HepG2 (cell line): ENCODE measurements around the gene CSF1R. TPM values are rescaled to one million over a fixed set of nuclear protein-coding genes. Genes with fewer than 3 reads are reported as not detected.
"Not testable (repeated sequence)": the region's sequence is repeated elsewhere in the genome, so short reads cannot be mapped to it uniquely, and the experiment has no call there.

Experiments
- ATAC-seq: fragments of 200-7000 bp; cut with Tn5 transposase; 3 replicates; pipeline ENCODE4 v1.9.1; 2020; ENCODE audit warnings: mild to moderate bottlenecking, moderate library complexity
- BruUV-seq: library from RNA; stranded (reverse); fragments of 400-500 nt; replicated peaks from 2 replicates; lab custom pipeline; 2021; lab: Mats Ljungman, UMichigan
- CTCF ChIA-PET: fragments of 300-600 bp; formaldehyde crosslinking; extraction: SDS; loops from one replicate; lab custom pipeline; 2021; ENCODE audit warnings: low total read pairs, inconsistent platforms, low intra/inter-chr PET ratio; lab: Yijun Ruan, JAX
- POLR2A ChIA-PET: fragments of 350-600 bp; sonication (Branson Sonifier 250); formaldehyde crosslinking; loops from one replicate; lab custom pipeline; 2020; ENCODE audit warnings: antibody characterized with exemption, inconsistent platforms; lab: Yijun Ruan, JAX
- DNase-seq: peaks from one replicate; pipeline ENCODE4 v3.0.0-alpha.2; 2015; ENCODE audit warnings: low spot score
- FAIRE-seq: peaks from 3 replicates; lab custom pipeline; 2011; peaks lifted over from hg19 to GRCh38; lab: Jason Lieb, UNC
- H2AFZ ChIP-seq: one replicate; pipeline ENCODE4 v1.6.1; 2011; ENCODE audit warnings: low read length, inconsistent platforms
- H3K27ac ChIP-seq: fragments of 300-600 bp; 3 replicates; pipeline ENCODE4 v1.8.0; 2011; ENCODE audit warnings: mixed run types, mild to moderate bottlenecking, mixed read lengths, low read length, inconsistent platforms; ENCODE audit not compliant: insufficient read depth; ENCODE audit errors: extremely low read length
- H3K27me3 ChIP-seq, 2 experiments: fragments of 200-600 bp in 1 of 2; 2 replicates in 1 of 2; 3 replicates in 1 of 2; pipeline versions ENCODE4 v1.6.0 to v1.8.0; 2011; ENCODE audit warnings: low read length in 2 of 2, mild to moderate bottlenecking in 2 of 2, moderate library complexity in 2 of 2, inconsistent platforms in 1 of 2; ENCODE audit not compliant: insufficient read depth in 2 of 2, control insufficient read depth in 1 of 2
- H3K36me3 ChIP-seq, 2 experiments: fragments of 200-600 bp in 1 of 2; replicated peaks in 1 of 2; 2 replicates in 1 of 2; 3 replicates in 1 of 2; pipeline versions ENCODE4 v1.5.1 to v1.8.0; 2011; ENCODE audit warnings: low read length in 2 of 2, inconsistent platforms in 1 of 2; ENCODE audit not compliant: insufficient read depth in 2 of 2, control insufficient read depth in 1 of 2
- H3K4me1 ChIP-seq: 2 replicates; pipeline ENCODE4 v1.5.1; 2012; ENCODE audit warnings: low read length, inconsistent platforms; ENCODE audit not compliant: insufficient read depth
- H3K4me2 ChIP-seq: 2 replicates; pipeline ENCODE4 v1.6.0; 2011; ENCODE audit warnings: low read depth, low read length, inconsistent platforms
- H3K4me3 ChIP-seq, 3 experiments: fragments of 200-600 bp in 1 of 3; sonication (generic), shearing (Covaris generic) in 1 of 3; replicated peaks in 1 of 3; 2 replicates each; pipeline ENCODE4 v1.5.1; 2011 to 2016; ENCODE audit warnings: low read length in 3 of 3, inconsistent platforms in 2 of 3, low read depth in 2 of 3, mild to moderate bottlenecking in 2 of 3, control low read depth in 1 of 3, mixed read lengths in 1 of 3; ENCODE audit not compliant: insufficient read depth in 1 of 3
- H3K79me2 ChIP-seq: one replicate; pipeline ENCODE4 v1.6.1; 2011; ENCODE audit warnings: low read length, inconsistent platforms; ENCODE audit not compliant: insufficient read depth
- H3K9ac ChIP-seq: 2 replicates; pipeline ENCODE4 v1.6.0; 2011; ENCODE audit warnings: mild to moderate bottlenecking, low read depth, low read length, inconsistent platforms; ENCODE audit not compliant: insufficient read depth
- H3K9me3 ChIP-seq: 2 replicates; pipeline ENCODE4 v1.5.1; 2012; ENCODE audit warnings: mild to moderate bottlenecking, low read length
- H4K20me1 ChIP-seq: 2 replicates; pipeline ENCODE4 v1.6.0; 2011; ENCODE audit warnings: inconsistent platforms, mild to moderate bottlenecking, low read length, moderate library complexity; ENCODE audit not compliant: insufficient read depth
- CHD2 ChIP-seq: IDR thresholded peaks from 2 replicates; pipeline ENCODE4 v1.6.1; 2011; ENCODE audit warnings: low read depth, low read length, improper control_type of control experiment
- HNRNPUL1 ChIP-seq: fragments of 200-400 bp; formaldehyde crosslinking; IDR thresholded peaks from 2 replicates; pipeline ENCODE4 v1.6.1; 2017; ENCODE audit warnings: low read depth, mild to moderate bottlenecking, low read length, moderate library complexity
- KDM2A ChIP-seq: sonication (generic); formaldehyde crosslinking; IDR thresholded peaks from 2 replicates; pipeline ENCODE4 v1.4.0; 2020; ENCODE audit warnings: low read depth, missing genetic modification reagents, borderline replicate concordance
- MAF1 ChIP-seq: sonication (generic); formaldehyde crosslinking; IDR thresholded peaks from 2 replicates; pipeline ENCODE4 v1.5.0; 2020; ENCODE audit warnings: missing genetic modification reagents, borderline replicate concordance
- NFYB ChIP-seq: sonication (generic); formaldehyde crosslinking; IDR thresholded peaks from 2 replicates; pipeline ENCODE4 v1.4.0; 2020; ENCODE audit warnings: missing genetic modification reagents
- STAG1 ChIP-seq: sonication (generic); formaldehyde crosslinking; IDR thresholded peaks from 2 replicates; pipeline ENCODE4 v1.4.0; 2020; ENCODE audit warnings: missing genetic modification reagents
- TBL1XR1 ChIP-seq: fragments of 150-350 bp; IDR thresholded peaks from 2 replicates; pipeline ENCODE4 v1.6.1; 2014; ENCODE audit warnings: borderline replicate concordance, low read length; ENCODE audit not compliant: partially characterized antibody
- ZNF563 ChIP-seq: sonication (generic); formaldehyde crosslinking; IDR thresholded peaks from 2 replicates; pipeline ENCODE4 v1.8.0; 2022; ENCODE audit warnings: mild to moderate bottlenecking, moderate library complexity, missing genetic modification reagents
- ZNF737 ChIP-seq: sonication (generic); formaldehyde crosslinking; IDR thresholded peaks from 2 replicates; pipeline ENCODE4 v1.5.0; 2020; ENCODE audit warnings: missing genetic modification reagents, mild to moderate bottlenecking, borderline replicate concordance
- WGBS: methylation state at CpG from one replicate; pipeline ENCODE4 v1.1.6; 2017; ENCODE audit warnings: low lambda C conversion rate; 5-methylcytosine and 5-hydroxymethylcytosine counted together
- in situ Hi-C: cut with HindIII; loops from 2 replicates; pipeline ENCODE4 v1.10.0; 2017; ENCODE audit warnings: low pct_unique_long_range_greater_than_20kb; ENCODE audit not compliant: extremely low pct_ligation_motif_present
- intact Hi-C: fragments of 100-400 bp; cut with micrococcal nuclease; formaldehyde crosslinking; loops from one replicate; pipeline ENCODE4 v1.10.0; 2022; ENCODE audit not compliant: unreplicated experiment
- polyA plus RNA-seq, 8 experiments: library from polyadenylated mRNA; depleted of rRNA in 3 of 8; stranded (reverse) in 7 of 8; unstranded in 1 of 8; fragments of >200 nt; fragmentation: Illumina TruSeq in 4 of 8; extraction: Trizol in 4 of 8; gene quantifications; 2 replicates each; pipeline versions ENCODE4 v1.2.1 to v1.2.3, GENCODE V29; 2011 to 2016; ENCODE audit warnings: low read depth in 4 of 8, missing spikeins in 1 of 8, mixed read lengths in 1 of 8; ENCODE audit not compliant: insufficient read depth in 1 of 8
- total RNA-seq, 5 experiments: library from RNA; depleted of rRNA; stranded (reverse); fragments of >200 nt; fragmentation: Illumina TruSeq; extraction: Trizol; gene quantifications; 2 replicates each; pipeline ENCODE4 v1.2.3, GENCODE V29; 2016; ENCODE audit warnings: low read depth in 1 of 5
- TF ChIP-seq, protein P1 (sequence below): IDR thresholded peaks from 2 replicates; pipeline ENCODE4 v1.6.1; 2018; ENCODE audit warnings: missing genetic modification reagents, mild to moderate bottlenecking, missing compliant biosample characterization
- TF ChIP-seq, protein P2 (sequence below): sonication (generic); formaldehyde crosslinking; conservative IDR thresholded peaks from 2 replicates; pipeline ENCODE4 v1.8.0; 2022; ENCODE audit warnings: mild to moderate bottlenecking, moderate library complexity, missing genetic modification reagents
- TF ChIP-seq, protein P3 (sequence below): sonication (generic); formaldehyde crosslinking; IDR thresholded peaks from 2 replicates; pipeline ENCODE4 v1.8.1; 2023; ENCODE audit warnings: mild to moderate bottlenecking, inconsistent platforms, moderate library complexity, missing genetic modification reagents, borderline replicate concordance

CSF1R gene
- total and polyA plus RNA-seq, 2 of the 13 experiments (the other 11 are each of a cell fraction or from before 2014, with no cell fraction given) = 0.01 TPM; not detected in 1

DNA sequence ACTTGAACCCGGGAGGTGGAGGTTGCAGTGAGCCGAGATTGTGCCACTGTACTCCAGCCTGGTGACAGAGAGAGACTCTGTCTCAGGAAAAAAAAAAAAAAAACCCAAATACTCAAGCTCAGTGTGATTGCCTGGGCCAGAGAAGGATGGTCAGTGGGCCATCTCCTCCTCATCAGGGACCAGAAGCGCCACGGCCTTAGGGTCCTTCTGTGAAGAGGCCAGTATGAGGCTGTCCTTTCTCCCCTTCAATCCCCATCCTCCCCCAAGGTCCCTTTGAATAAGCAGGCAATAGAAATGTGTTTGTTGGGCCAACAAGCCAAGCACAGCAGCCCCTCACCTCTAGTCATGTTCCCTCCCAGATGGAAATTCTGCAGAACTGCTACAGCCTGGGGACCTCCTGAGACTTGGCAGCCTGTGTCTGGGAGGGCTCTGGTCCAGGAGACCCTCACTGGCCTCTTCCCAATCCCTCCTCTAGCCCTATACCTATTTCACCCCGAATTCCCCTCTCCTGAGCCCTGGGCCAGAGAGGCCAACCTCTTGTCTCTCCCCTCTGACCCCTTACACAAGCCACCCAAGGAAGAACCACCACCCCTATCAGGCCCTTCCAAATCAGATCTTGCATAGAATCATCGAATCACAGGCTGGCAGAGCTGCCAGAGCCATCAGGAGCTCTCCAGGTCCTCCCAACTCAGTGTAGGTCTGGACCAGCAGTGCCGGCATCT lies 1.0 kb downstream of the CSF1R start:
- no peak overlapping the region for H2AFZ ChIP-seq
- H3K9ac ChIP-seq = no peak overlapping the region
- TF ChIP-seq TBL1XR1 (no peak), NFYB (CRISPR knock-in tag) (no peak), CHD2 (no peak), HNRNPUL1 (no peak), ZNF563 (CRISPR knock-in tag) (no peak), ZNF737 (CRISPR knock-in tag) (no peak), STAG1 (CRISPR knock-in tag) (no peak), KDM2A (CRISPR knock-in tag) (no peak), MAF1 (no peak)
- TF ChIP-seq, protein P1, sequence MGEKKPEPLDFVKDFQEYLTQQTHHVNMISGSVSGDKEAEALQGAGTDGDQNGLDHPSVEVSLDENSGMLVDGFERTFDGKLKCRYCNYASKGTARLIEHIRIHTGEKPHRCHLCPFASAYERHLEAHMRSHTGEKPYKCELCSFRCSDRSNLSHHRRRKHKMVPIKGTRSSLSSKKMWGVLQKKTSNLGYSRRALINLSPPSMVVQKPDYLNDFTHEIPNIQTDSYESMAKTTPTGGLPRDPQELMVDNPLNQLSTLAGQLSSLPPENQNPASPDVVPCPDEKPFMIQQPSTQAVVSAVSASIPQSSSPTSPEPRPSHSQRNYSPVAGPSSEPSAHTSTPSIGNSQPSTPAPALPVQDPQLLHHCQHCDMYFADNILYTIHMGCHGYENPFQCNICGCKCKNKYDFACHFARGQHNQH = no peak
- TF ChIP-seq, protein P2, sequence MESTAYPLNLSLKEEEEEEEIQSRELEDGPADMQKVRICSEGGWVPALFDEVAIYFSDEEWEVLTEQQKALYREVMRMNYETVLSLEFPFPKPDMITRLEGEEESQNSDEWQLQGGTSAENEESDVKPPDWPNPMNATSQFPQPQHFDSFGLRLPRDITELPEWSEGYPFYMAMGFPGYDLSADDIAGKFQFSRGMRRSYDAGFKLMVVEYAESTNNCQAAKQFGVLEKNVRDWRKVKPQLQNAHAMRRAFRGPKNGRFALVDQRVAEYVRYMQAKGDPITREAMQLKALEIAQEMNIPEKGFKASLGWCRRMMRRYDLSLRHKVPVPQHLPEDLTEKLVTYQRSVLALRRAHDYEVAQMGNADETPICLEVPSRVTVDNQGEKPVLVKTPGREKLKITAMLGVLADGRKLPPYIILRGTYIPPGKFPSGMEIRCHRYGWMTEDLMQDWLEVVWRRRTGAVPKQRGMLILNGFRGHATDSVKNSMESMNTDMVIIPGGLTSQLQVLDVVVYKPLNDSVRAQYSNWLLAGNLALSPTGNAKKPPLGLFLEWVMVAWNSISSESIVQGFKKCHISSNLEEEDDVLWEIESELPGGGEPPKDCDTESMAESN (CRISPR knock-in tag) = no peak
- TF ChIP-seq, protein P3, sequence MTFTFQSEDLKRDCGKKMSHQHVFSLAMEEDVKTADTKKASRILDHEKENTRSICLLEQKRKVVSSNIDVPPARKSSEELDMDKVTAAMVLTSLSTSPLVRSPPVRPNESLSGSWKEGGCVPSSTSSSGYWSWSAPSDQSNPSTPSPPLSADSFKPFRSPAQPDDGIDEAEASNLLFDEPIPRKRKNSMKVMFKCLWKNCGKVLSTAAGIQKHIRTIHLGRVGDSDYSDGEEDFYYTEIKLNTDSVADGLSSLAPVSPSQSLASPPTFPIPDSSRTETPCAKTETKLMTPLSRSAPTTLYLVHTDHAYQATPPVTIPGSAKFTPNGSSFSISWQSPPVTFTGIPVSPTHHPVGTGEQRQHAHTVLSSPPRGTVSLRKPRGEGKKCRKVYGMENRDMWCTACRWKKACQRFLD (CRISPR knock-in tag) = no peak
- whole genome bisulfite sequencing = 39% methylated on average over 7 of the region's 7 CpGs
- ATAC-seq = no peak; the same call in 2 of the 3 replicates
- H3K79me2 ChIP-seq = no peaks in the 10 kb centered on the region
- DNase-seq = no peak
- POLR2A ChIA-PET = no interaction called here
- no peak overlapping the region for H3K4me2 ChIP-seq
- no peak overlapping the region for H3K27ac ChIP-seq
- no peak overlapping the region for H3K4me3 ChIP-seq
- no peaks in the 10 kb centered on the region for H4K20me1 ChIP-seq
- in situ Hi-C loops (no loop called here), intact Hi-C loops (no loop called here)
- no peaks in the 10 kb centered on the region for H3K9me3 ChIP-seq
- CTCF ChIA-PET = no interaction called here
- BruUV-seq = no TSS peak
- H3K36me3 ChIP-seq = no peaks in the 10 kb centered on the region
- no peaks in the 10 kb centered on the region for H3K4me1 ChIP-seq
- FAIRE-seq = no peak
- peaks cover 2 to 33% of the 10 kb centered on the region in 2 experiments; a peak in 4 of 5 replicates for H3K27me3 ChIP-seq

DNA sequence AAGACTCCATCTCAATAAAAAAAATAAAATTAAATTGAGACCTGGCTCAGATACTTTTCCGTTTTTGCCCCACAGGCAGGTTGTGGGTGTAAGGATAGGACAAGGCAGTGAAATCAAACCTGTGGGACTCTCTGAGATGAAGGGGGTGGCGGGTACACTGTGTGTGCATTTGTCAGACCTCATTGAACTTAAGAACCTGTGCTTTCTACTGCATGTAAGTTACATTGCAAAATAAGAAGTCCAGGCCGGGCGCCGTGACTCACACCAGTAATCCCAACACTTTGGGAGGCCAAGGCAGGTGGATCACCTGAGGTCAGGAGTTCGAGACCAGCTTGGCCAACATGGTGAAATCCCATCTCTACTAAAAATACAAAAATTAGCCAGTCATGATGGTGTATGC lies 1.6 kb downstream of the CSF1R start:
- H3K4me1 ChIP-seq, FAIRE-seq, H4K20me1 ChIP-seq, H3K36me3 ChIP-seq, DNase-seq, CTCF ChIA-PET, H3K4me2 ChIP-seq, ATAC-seq, H2AFZ ChIP-seq, H3K27ac ChIP-seq, H3K9ac ChIP-seq, H3K9me3 ChIP-seq, in situ Hi-C loops, BruUV-seq, intact Hi-C loops, H3K4me3 ChIP-seq, POLR2A ChIA-PET, H3K79me2 ChIP-seq: not testable (repeated sequence)
- 36% methylated on average over 5 of the region's 6 CpGs for WGBS
- H3K27me3 ChIP-seq = peaks cover 2 to 36% of the 10 kb centered on the region in 2 experiments; a peak in 4 of 5 replicates
